ENCODE results near the gene AP5M1.
"Not testable (repeated sequence)": the region's sequence is repeated elsewhere in the genome, so short reads cannot be mapped to it uniquely, and the experiment has no call there.

AP5M1 gene

GRCh38 chr14:57291692-57292647 lies 23.2 kb downstream of the AP5M1 start:
- no peak for DNase-seq

GRCh38 chr14:57293866-57294837 lies 25.4 kb downstream of the AP5M1 start:
- DNase-seq = no peak

- DNase-seq = no peak
Observed at GRCh38 chr14:57295239-57295638, 26.5 kb downstream of the AP5M1 start.

GRCh38 chr14:57297852-57298251 lies 29.1 kb downstream of the AP5M1 start:
- DNase-seq = no peak

- DNase-seq = no peak
Observed at GRCh38 chr14:57299511-57299910, 30.7 kb downstream of the AP5M1 start.

- no peak for DNase-seq
Observed at GRCh38 chr14:57302883-57303282, 34.1 kb downstream of the AP5M1 start.

- DNase-seq = no peak
Observed at GRCh38 chr14:57314396-57315089, 45.8 kb downstream of the AP5M1 start.

- DNase-seq = peak; percentile 71 to 75
Observed at GRCh38 chr14:57317248-57317833, 48.6 kb downstream of the AP5M1 start.

GRCh38 chr14:57319636-57320192 lies 50.9 kb downstream of the AP5M1 start:
- DNase-seq = no peak

- DNase-seq = no peak
Observed at GRCh38 chr14:57323721-57324120, 55.0 kb downstream of the AP5M1 start.

GRCh38 chr14:57326253-57326652 lies 57.5 kb downstream of the AP5M1 start:
- DNase-seq = no peak

GRCh38 chr14:57329833-57330232 lies 61.1 kb downstream of the AP5M1 start:
- DNase-seq = no peak

- DNase-seq = not testable (repeated sequence)
Observed at GRCh38 chr14:57332475-57332874, 63.7 kb downstream of the AP5M1 start.

GRCh38 chr14:57333726-57334125 lies 65.0 kb downstream of the AP5M1 start:
- not testable (repeated sequence) for DNase-seq

GRCh38 chr14:57343545-57344297 lies 75.0 kb downstream of the AP5M1 start:
- not testable (repeated sequence) for DNase-seq

GRCh38 chr14:57345106-57345505 lies 76.3 kb downstream of the AP5M1 start:
- DNase-seq = no peak

- no peak for DNase-seq
Observed at GRCh38 chr14:57346741-57347140, 78.0 kb downstream of the AP5M1 start.
